SK-N-SH (cell line): Measurements from ENCODE around the gene ALDH3B1.
"Not testable (repeated sequence)": the region's sequence is repeated elsewhere in the genome, so short reads cannot be mapped to it uniquely, and the experiment has no call there.

Experiments
- GATA2 ChIP-seq: sonication (generic); formaldehyde crosslinking; IDR thresholded peaks from 2 replicates; pipeline ENCODE4 v1.5.0; 2020; ENCODE audit warnings: mild to moderate bottlenecking, missing genetic modification reagents
- POLR2AphosphoS5 ChIP-seq: IDR thresholded peaks from 2 replicates; pipeline ENCODE4 v1.6.1; 2012; ENCODE audit warnings: low read depth, low read length
- YY1 ChIP-seq: IDR thresholded peaks from 2 replicates; pipeline ENCODE4 v1.4.0; 2012; ENCODE audit warnings: low read depth, mild to moderate bottlenecking

- TF ChIP-seq YY1, POLR2AphosphoS5, GATA2: not testable (repeated sequence)
Observed at GRCh38 chr11:67982255-67982857, 27.8 kb upstream of the ALDH3B1 start.
